ENCODE results near the gene GPX2. TPM values are rescaled to one million over a fixed set of nuclear protein-coding genes. Genes with fewer than 3 reads are reported as not detected.
A peak's percentile ranks its signal among the peaks of the same experiment; 100 is the strongest.

Gene GPX2
- total and polyA plus RNA-seq, 2 experiments from 2014 or later = 0.78 to 2.2 TPM

DNA sequence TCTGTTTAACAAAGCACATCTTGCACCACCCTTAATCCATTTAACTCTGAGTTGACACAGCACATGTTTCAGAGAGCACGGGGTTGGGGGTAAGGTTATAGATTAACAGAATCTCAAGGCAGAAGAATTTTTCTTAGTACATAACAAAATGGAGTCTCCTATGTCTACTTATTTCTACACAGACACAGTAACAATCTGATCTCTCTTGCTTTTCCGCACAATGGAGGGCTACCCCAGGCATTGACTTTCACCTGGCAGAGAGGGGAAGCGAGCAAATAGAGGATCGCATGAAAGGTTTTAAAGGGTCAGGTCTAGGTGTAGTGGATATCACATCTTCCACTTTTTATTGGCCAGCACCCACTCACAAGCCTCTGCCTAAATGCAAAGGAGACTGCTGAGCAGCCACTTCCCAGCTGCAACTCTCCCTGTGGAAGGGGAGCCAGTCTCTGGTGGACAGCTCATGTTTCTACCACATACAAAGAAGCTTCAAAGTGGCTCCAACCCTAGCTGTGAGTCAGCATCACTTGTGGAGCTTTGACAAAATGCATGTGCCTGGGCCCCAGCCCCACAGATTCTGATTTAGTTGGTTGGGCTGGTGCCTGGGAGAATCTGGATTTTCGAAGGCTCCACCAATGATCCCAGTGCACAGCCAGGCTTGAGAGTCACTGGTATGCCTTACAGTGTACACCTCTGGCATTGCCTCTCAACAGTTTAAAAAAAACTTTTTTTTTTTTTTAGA lies 37.0 kb upstream of the GPX2 start:
- peaks cover 13% of the 10 kb centered on the region for H3K27me3 Mint-ChIP-seq (ENCODE audit: insufficient read depth, low read depth, poor library complexity)
- H3K9me3 Mint-ChIP-seq = no peaks in the 10 kb centered on the region
- Histone ChIP-seq H3K79me2 (replicated peaks; ENCODE audit: insufficient read depth) (no peaks in the 10 kb centered on the region), H3F3A (replicated peaks; ENCODE audit: low read depth) (peaks cover 11% of the 10 kb centered on the region; the same call in 1 of the 2 replicates), H3K4me2 (no peak overlapping the region), H2AFZ (peak overlapping the region; percentile 85), H3K36me3 (ENCODE audit: insufficient read depth) (no peaks in the 10 kb centered on the region), H3K27me3 (ENCODE audit: insufficient read depth) (no peaks in the 10 kb centered on the region), H3K4me1 (ENCODE audit: insufficient read depth) (peaks cover 26% of the 10 kb centered on the region), H4K20me1 (replicated peaks; ENCODE audit: insufficient read depth) (no peaks in the 10 kb centered on the region), H3K4me3 (no peak overlapping the region), H3K27ac (ENCODE audit: low read depth) (no peak overlapping the region), H3K9me2 (ENCODE audit: insufficient read depth) (0 out of 2 replicates have a peak, but pooled peaks cover 5% of the 10 kb centered on the region)
- peaks cover 24% of the 10 kb centered on the region for H3K4me1 Mint-ChIP-seq
- H3K4me3 Mint-ChIP-seq = no peak overlapping the region
- ATAC-seq = peak; percentile 10; the same call in 1 of the 3 replicates
- DNase-seq (ENCODE audit: low spot score) = peak; percentile 28
- H3K36me3 Mint-ChIP-seq (ENCODE audit: low read depth) = no peaks in the 10 kb centered on the region
- TF ChIP-seq CTCF (conservative IDR thresholded peaks at IDR 0.05; ENCODE audit: low read depth in 2 of 2) (no peak), EZH2phosphoT487 (IDR thresholded peaks at IDR 0.05; ENCODE audit: unreplicated experiment) (no peak), JUNB (IDR thresholded peaks at IDR 0.05; ENCODE audit: unreplicated experiment) (no peak)
- H3K27ac Mint-ChIP-seq = peak overlapping the region; percentile 82; the same call in 1 of the 2 replicates

GRCh38 chr14:64974563-64974962 lies 32.0 kb upstream of the GPX2 start:
- peak; percentile 80 for DNase-seq (ENCODE audit: low spot score)
- Mint-ChIP-seq H3K36me3 (ENCODE audit: low read depth) (no peaks in the 10 kb centered on the region), H3K4me3 (peak overlapping the region; percentile 28; the same call in 2 of the 3 replicates), H3K27me3 (ENCODE audit: insufficient read depth, low read depth, poor library complexity) (peaks cover 14% of the 10 kb centered on the region), H3K9me3 (no peaks in the 10 kb centered on the region), H3K4me1 (peaks cover 42% of the 10 kb centered on the region), H3K27ac (peak overlapping the region; percentile 92)
- Histone ChIP-seq H3K27ac (ENCODE audit: low read depth) (peak overlapping the region; percentile 67; the same call in 1 of the 2 replicates), H3K4me2 (0 out of 2 replicates have a peak overlapping the region, but pooled peaks have one; percentile 9), H4K20me1 (replicated peaks; ENCODE audit: insufficient read depth) (peaks cover 5% of the 10 kb centered on the region; the same call in 1 of the 2 replicates), H3F3A (replicated peaks; ENCODE audit: low read depth) (peaks cover 21% of the 10 kb centered on the region), H3K79me2 (replicated peaks; ENCODE audit: insufficient read depth) (peaks cover 9% of the 10 kb centered on the region), H3K4me1 (ENCODE audit: insufficient read depth) (peaks cover 57% of the 10 kb centered on the region), H3K4me3 (no peak overlapping the region), H3K36me3 (ENCODE audit: insufficient read depth) (no peaks in the 10 kb centered on the region), H3K27me3 (ENCODE audit: insufficient read depth) (no peaks in the 10 kb centered on the region; the same call in 1 of the 2 replicates), H2AFZ (no peak overlapping the region), H3K9me2 (ENCODE audit: insufficient read depth) (0 out of 2 replicates have a peak, but pooled peaks cover 5% of the 10 kb centered on the region)
- ATAC-seq = peak; percentile 76
- TF ChIP-seq NANOG (IDR thresholded peaks at IDR 0.05; ENCODE audit: borderline replicate concordance) (peak; percentile 35; the same call in 1 of the 2 replicates), EZH2phosphoT487 (IDR thresholded peaks at IDR 0.05; ENCODE audit: unreplicated experiment) (no peak), EZH2 (IDR thresholded peaks at IDR 0.05; ENCODE audit: low read depth, unreplicated experiment) (no peak)
- TF ChIP-seq, protein P1, sequence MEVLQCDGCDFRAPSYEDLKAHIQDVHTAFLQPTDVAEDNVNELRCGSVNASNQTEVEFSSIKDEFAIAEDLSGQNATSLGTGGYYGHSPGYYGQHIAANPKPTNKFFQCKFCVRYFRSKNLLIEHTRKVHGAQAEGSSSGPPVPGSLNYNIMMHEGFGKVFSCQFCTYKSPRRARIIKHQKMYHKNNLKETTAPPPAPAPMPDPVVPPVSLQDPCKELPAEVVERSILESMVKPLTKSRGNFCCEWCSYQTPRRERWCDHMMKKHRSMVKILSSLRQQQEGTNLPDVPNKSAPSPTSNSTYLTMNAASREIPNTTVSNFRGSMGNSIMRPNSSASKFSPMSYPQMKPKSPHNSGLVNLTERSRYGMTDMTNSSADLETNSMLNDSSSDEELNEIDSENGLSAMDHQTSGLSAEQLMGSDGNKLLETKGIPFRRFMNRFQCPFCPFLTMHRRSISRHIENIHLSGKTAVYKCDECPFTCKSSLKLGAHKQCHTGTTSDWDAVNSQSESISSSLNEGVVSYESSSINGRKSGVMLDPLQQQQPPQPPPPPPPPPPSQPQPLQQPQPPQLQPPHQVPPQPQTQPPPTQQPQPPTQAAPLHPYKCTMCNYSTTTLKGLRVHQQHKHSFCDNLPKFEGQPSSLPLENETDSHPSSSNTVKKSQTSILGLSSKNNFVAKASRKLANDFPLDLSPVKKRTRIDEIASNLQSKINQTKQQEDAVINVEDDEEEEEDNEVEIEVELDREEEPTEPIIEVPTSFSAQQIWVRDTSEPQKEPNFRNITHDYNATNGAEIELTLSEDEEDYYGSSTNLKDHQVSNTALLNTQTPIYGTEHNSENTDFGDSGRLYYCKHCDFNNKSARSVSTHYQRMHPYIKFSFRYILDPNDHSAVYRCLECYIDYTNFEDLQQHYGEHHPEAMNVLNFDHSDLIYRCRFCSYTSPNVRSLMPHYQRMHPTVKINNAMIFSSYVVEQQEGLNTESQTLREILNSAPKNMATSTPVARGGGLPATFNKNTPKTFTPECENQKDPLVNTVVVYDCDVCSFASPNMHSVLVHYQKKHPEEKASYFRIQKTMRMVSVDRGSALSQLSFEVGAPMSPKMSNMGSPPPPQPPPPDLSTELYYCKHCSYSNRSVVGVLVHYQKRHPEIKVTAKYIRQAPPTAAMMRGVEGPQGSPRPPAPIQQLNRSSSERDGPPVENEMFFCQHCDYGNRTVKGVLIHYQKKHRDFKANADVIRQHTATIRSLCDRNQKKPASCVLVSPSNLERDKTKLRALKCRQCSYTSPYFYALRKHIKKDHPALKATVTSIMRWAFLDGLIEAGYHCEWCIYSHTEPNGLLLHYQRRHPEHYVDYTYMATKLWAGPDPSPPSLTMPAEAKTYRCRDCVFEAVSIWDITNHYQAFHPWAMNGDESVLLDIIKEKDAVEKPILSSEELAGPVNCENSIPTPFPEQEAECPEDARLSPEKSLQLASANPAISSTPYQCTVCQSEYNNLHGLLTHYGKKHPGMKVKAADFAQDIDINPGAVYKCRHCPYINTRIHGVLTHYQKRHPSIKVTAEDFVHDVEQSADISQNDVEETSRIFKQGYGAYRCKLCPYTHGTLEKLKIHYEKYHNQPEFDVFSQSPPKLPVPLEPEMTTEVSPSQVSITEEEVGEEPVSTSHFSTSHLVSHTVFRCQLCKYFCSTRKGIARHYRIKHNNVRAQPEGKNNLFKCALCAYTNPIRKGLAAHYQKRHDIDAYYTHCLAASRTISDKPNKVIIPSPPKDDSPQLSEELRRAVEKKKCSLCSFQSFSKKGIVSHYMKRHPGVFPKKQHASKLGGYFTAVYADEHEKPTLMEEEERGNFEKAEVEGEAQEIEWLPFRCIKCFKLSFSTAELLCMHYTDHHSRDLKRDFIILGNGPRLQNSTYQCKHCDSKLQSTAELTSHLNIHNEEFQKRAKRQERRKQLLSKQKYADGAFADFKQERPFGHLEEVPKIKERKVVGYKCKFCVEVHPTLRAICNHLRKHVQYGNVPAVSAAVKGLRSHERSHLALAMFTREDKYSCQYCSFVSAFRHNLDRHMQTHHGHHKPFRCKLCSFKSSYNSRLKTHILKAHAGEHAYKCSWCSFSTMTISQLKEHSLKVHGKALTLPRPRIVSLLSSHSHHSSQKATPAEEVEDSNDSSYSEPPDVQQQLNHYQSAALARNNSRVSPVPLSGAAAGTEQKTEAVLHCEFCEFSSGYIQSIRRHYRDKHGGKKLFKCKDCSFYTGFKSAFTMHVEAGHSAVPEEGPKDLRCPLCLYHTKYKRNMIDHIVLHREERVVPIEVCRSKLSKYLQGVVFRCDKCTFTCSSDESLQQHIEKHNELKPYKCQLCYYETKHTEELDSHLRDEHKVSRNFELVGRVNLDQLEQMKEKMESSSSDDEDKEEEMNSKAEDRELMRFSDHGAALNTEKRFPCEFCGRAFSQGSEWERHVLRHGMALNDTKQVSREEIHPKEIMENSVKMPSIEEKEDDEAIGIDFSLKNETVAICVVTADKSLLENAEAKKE (CRISPR knock-in tag; IDR thresholded peaks at IDR 0.05) = peak; percentile 67; the same call in 1 of the 2 replicates

Data from GM23338 (cell line).